ENCODE results near the gene KIF17.

- no peak for TF ChIP-seq CTCF (IDR thresholded peaks at IDR 0.05; ENCODE audit: control extremely low read depth in 1 of 3, insufficient read depth in 1 of 3, low read depth in 1 of 3, low read length in 3 of 3)
- no peak for TF ChIP-seq HDAC2 (IDR thresholded peaks at IDR 0.05; ENCODE audit: borderline replicate concordance in 1 of 2, low read depth in 2 of 2, low read length in 2 of 2)
- no peak for TF ChIP-seq RFX5 (IDR thresholded peaks at IDR 0.05; ENCODE audit: borderline replicate concordance, low read depth, low read length)
- TF ChIP-seq CEBPB (IDR thresholded peaks at IDR 0.05; ENCODE audit: low read depth, low read length) = no peak
- no peak for TF ChIP-seq POLR2AphosphoS5 (IDR thresholded peaks at IDR 0.05; ENCODE audit: low read depth, low read length)
Observed at GRCh38 chr1:20663969-20664715, 53.7 kb downstream of the KIF17 start.
